NCI-H774 (cell line): Measurements from ENCODE around the gene MUC5AC.
"Not testable (repeated sequence)": the region's sequence is repeated elsewhere in the genome, so short reads cannot be mapped to it uniquely, and the experiment has no call there.

Experiments used
- DNase-seq: peaks from one replicate; lab custom pipeline; 2025; lab: John Stamatoyannopoulos, UW

Gene MUC5AC

GRCh38 chr11:1237128-1237580, 79.4 kb downstream of the MUC5AC start:
- no peak for DNase-seq

GRCh38 chr11:1237851-1238250, 80.1 kb downstream of the MUC5AC start:
- DNase-seq: no peak

GRCh38 chr11:1238767-1239595, 81.2 kb downstream of the MUC5AC start:
- DNase-seq: no peak

- no peak for DNase-seq
Observed at GRCh38 chr11:1239596-1240205, 81.9 kb downstream of the MUC5AC start.

GRCh38 chr11:1240771-1241170, 83.0 kb downstream of the MUC5AC start:
- DNase-seq: no peak

GRCh38 chr11:1241706-1242105, 84.0 kb downstream of the MUC5AC start:
- no peak for DNase-seq

GRCh38 chr11:1242289-1242688, 84.5 kb downstream of the MUC5AC start:
- DNase-seq: no peak

- DNase-seq: not testable (repeated sequence)
Observed at GRCh38 chr11:1242751-1243150, 85.0 kb downstream of the MUC5AC start.

GRCh38 chr11:1243521-1243920, 85.8 kb downstream of the MUC5AC start:
- DNase-seq: not testable (repeated sequence)

GRCh38 chr11:1244557-1244956, 86.8 kb downstream of the MUC5AC start:
- DNase-seq: not testable (repeated sequence)

GRCh38 chr11:1245717-1246116, 88.0 kb downstream of the MUC5AC start:
- DNase-seq: not testable (repeated sequence)

- DNase-seq: not testable (repeated sequence)
Observed at GRCh38 chr11:1246301-1246700, 88.5 kb downstream of the MUC5AC start.

GRCh38 chr11:1247026-1247425, 89.3 kb downstream of the MUC5AC start:
- DNase-seq: not testable (repeated sequence)

- not testable (repeated sequence) for DNase-seq
Observed at GRCh38 chr11:1248951-1249350, 91.2 kb downstream of the MUC5AC start.

GRCh38 chr11:1250411-1250810, 92.7 kb downstream of the MUC5AC start:
- DNase-seq: not testable (repeated sequence)
